NCI-H2029 treated with DMSO at 0.1 percent for 48 hours (cell line): Measurements from ENCODE around the gene TNRC6A.
"Not testable (repeated sequence)": the region's sequence is repeated elsewhere in the genome, so short reads cannot be mapped to it uniquely, and the experiment has no call there.

ENCODE experiments used
- DNase-seq: peaks from one replicate; lab custom pipeline; 2025; lab: John Stamatoyannopoulos, UW

The TNRC6A gene

GRCh38 chr16:24815021-24815420 is 85.6 kb downstream of the TNRC6A start:
- peak; percentile 26 for DNase-seq

- DNase-seq: no peak
These were observed 87.2 kb downstream of the TNRC6A start for GRCh38 chr16:24816688-24817087.

- DNase-seq: no peak
These were observed 90.1 kb downstream of the TNRC6A start for GRCh38 chr16:24819462-24820040.

- no peak for DNase-seq
These were observed 91.1 kb downstream of the TNRC6A start for GRCh38 chr16:24820522-24820921.

DNA sequence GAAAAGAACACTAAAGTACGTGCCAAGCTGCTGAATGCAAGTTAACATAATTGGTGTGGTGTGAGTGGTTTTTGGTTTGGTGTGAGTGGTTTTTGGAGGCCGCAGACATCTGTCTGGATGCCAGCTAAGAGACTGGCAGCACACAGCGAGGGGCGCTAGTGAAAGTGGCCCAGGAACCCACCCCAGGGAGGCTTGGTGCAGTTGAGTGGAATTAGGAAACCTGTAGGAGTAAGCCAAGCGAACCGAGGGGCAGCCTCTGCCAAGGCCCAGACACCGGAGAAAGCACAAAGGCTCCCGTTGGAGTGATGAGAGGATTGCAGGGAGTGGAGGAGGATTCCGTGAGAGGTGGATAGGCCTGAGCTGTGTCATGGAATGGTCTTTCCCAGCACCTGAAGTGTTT is 91.7 kb downstream of the TNRC6A start:
- DNase-seq: no peak

GRCh38 chr16:24822542-24822941 is 93.1 kb downstream of the TNRC6A start:
- no peak for DNase-seq

GRCh38 chr16:24822974-24823373 is 93.5 kb downstream of the TNRC6A start:
- DNase-seq: no peak

- no peak for DNase-seq
These were observed 96.2 kb downstream of the TNRC6A start for GRCh38 chr16:24825696-24826095.

GRCh38 chr16:24826096-24826690 is 96.7 kb downstream of the TNRC6A start:
- DNase-seq: peak; percentile 22

- no peak for DNase-seq
These were observed 97.5 kb downstream of the TNRC6A start for GRCh38 chr16:24826817-24827566.

- no peak for DNase-seq
These were observed 99.7 kb downstream of the TNRC6A start for GRCh38 chr16:24829153-24829552.

DNA sequence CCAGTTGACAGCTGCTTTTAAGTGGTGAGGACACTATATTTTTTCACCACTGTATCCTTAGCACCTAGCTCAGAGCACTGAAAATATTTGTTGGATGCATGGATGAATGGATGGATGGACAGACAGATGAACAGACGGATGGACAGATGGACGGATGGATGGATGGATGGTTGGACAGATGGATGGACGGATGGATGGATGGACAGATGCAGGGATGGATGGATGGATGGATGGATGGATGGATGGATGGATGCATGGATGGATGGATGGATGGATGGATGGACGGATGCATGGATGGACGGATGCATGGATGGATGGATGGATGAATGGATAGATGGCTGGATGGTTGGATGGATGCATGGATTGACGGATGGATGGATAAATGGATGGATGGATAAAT is 103.9 kb downstream of the TNRC6A start:
- DNase-seq: no peak

GRCh38 chr16:24834459-24835335 is 105.2 kb downstream of the TNRC6A start:
- DNase-seq: no peak

DNA sequence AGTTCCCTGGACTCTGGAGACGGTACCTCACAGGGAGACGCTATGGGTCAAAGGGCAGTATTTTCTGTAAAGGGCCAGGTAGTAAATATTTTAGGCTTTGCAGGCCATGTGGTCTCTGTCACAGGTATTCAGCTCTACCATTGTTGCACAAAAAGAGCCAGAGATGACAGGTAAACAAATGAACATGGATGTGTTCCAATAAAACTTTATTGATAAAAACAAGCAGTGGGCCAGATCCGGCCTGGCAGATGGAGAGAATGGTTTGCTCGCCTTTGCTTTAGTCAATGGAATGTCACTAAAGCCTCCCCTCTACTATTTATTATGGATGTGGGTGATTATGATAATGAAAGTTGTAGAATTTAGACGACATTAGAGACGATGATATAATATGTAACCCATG is 107.4 kb downstream of the TNRC6A start:
- DNase-seq: no peak

GRCh38 chr16:24837969-24838368 is 108.5 kb downstream of the TNRC6A start:
- DNase-seq: no peak

DNA sequence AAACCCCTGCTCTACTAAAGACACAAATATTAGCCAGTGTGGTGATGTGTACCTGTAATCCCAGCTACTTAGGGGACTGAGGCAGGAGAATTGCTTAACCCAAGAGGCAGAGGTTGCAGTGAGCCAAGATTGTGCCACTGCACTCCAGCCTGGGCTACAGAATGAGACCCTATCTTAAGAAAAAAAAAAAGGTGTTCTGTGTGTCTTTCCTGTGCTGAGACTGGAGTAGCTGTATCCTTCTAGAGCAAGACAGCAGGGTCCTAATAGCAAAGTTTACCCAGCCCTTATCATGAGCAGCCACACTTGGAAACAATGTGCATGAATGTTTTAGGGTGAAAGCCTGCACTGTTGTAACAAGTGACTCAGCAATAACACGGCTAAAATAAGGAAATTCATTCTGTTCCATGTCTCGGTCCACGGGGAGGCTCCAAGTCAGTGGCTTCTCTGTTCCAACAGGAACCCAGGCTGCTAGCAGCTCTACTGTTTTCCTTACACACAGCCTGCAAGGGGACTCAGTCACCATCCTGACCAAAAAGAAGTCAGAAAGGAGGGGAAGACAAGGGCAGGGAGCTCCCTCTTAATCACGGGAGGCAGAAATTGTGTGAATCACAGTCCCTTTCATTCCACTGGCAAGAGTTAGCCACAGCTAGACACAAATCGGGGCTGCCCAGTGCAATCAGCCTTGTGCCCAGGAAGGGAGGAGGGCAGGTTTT is 109.3 kb downstream of the TNRC6A start:
- DNase-seq: no peak

DNA sequence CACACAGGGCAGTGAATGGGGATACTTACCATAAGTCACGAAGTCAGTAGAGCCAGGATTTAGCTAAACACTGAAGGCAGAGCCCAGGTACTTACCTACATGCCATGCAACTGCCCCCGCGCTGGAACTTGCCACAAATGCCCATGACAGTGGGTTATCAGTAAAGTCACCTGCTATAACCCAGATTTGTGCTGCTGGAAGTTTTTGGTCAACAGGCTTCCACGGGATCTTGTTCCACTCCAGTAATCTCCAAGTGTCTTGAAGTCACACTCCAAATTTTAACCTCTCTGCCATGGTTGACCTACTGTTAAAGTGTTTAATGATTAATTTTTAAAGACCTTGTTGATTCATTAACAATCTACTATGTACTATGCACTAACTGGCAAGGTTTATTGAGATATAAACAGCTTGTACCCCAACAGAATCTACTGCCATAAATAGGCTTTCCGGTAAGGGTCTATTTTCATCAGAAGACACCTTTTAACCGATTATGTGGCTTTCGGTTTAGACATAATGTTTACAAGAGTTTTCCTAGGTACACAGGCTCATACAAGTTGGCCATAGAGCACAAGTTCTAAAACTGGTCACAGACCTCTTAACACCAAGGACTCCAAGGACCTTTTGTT is 110.0 kb downstream of the TNRC6A start:
- no peak for DNase-seq

DNA sequence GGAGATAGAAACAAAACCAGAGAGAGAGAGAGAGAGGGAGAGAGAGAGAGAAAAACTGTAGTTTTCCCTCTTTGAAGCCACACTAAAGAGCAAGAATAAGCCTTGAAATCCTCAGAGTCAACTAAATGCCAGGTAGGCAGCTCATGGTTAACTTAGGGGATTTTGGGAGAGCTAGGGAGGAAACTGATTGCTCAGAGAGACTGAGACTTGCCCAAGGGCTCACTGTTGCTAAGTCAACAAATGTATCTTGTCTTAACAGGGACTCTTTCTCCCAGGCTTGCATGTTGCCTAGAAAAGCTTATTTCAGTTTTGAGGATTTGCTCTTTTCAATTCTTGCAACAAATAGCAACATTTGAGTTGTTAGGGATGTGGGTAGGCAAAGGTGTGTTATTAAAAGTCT is 111.8 kb downstream of the TNRC6A start:
- DNase-seq: no peak

GRCh38 chr16:24844101-24845030 is 114.9 kb downstream of the TNRC6A start:
- DNase-seq: no peak

GRCh38 chr16:24845031-24845365 is 115.5 kb downstream of the TNRC6A start:
- DNase-seq: not testable (repeated sequence)
